ENCODE results near the gene ANKRD39. TPM values are rescaled to one million over a fixed set of nuclear protein-coding genes. Genes with fewer than 3 reads are reported as not detected.
"Not testable (repeated sequence)": the region's sequence is repeated elsewhere in the genome, so short reads cannot be mapped to it uniquely, and the experiment has no call there.

Gene ANKRD39
- polyA plus RNA-seq, 1 experiment = 8.1 TPM

DNA sequence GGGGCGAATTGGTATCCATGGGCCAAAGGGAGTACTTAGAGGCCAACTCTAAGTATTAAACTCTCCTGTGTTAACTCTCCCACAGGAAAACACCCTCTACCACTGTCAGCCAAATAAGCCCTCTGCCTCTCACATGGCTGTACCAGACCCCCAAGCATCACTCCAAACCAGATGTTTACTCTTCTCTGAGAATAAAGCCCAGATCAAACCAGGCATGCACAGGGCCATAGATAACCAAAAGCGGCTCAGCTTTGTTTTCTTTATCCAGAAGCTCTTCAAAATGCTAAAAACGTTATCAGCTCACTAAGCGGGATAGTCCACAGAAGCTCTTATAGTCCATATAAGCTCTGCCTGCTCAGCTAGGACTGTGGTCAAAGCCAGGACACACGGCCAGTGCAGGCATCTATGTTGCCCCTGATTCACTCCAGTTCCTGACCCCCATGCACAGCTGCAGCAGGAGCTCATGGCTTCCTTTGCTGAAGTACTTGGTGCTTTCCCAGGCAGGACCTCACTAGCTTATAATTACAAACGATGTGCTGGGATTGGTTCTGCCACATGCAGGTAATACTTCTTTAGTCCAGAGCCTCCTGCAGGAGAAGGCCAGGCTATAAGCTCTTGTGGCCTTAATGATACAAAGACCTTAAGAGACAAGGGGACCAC, 33.0 kb upstream of the ANKRD39 start:
- POLR2A ChIA-PET = interaction anchor here (0.6 kb wide), 2 partner anchors 359 to 1576 kb away, joined by 4 to 8 read pairs; no protein-coding TSS in a partner anchor
- TF ChIP-seq, protein P1, sequence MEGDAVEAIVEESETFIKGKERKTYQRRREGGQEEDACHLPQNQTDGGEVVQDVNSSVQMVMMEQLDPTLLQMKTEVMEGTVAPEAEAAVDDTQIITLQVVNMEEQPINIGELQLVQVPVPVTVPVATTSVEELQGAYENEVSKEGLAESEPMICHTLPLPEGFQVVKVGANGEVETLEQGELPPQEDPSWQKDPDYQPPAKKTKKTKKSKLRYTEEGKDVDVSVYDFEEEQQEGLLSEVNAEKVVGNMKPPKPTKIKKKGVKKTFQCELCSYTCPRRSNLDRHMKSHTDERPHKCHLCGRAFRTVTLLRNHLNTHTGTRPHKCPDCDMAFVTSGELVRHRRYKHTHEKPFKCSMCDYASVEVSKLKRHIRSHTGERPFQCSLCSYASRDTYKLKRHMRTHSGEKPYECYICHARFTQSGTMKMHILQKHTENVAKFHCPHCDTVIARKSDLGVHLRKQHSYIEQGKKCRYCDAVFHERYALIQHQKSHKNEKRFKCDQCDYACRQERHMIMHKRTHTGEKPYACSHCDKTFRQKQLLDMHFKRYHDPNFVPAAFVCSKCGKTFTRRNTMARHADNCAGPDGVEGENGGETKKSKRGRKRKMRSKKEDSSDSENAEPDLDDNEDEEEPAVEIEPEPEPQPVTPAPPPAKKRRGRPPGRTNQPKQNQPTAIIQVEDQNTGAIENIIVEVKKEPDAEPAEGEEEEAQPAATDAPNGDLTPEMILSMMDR (IDR thresholded peaks at IDR 0.05; ENCODE audit: insufficient read depth, low read depth, low read length) = no peak
- no peak overlapping the region for H3K4me3 ChIP-seq (ENCODE audit: low read depth, low read length)
- CTCF ChIA-PET = interaction anchor here (0.6 to 2.4 kb wide), 6 partner anchors 11 to 63 kb away, joined by 3 to 6 read pairs (median 4); partner anchors contain the start of gene ANKRD39
- no peaks in the 10 kb centered on the region for H3K27me3 ChIP-seq (ENCODE audit: control insufficient read depth, insufficient read depth, low read length)
- no peaks in the 10 kb centered on the region for H3K36me3 ChIP-seq (ENCODE audit: control insufficient read depth, insufficient read depth, low read length)
- no peak for DNase-seq (ENCODE audit: low read depth)

DNA sequence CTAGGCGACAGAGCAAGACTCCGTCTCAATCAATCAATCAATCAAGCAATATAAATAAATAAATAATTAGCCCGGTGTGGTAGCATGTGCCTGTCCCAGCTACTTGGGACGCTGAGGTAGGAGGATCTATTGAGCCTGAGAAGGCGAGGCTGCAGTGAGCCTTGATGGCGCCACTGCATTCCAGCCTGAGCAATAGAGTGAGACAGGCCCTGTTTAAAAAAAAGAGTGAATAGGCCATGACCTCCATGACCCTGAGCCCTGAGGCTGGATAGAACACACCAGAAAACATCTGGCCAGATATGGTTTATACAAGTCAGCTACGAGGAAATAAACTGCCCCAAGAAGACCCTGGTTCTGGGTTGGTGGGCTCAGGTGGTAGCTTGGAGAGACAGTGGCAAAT, 32.4 kb upstream of the ANKRD39 start:
- Histone ChIP-seq H3K27me3 (ENCODE audit: control insufficient read depth, insufficient read depth, low read length) (no peaks in the 10 kb centered on the region), H3K36me3 (ENCODE audit: control insufficient read depth, insufficient read depth, low read length) (no peaks in the 10 kb centered on the region), H3K4me3 (ENCODE audit: low read depth, low read length) (no peak overlapping the region)
- TF ChIP-seq, protein P1 (IDR thresholded peaks at IDR 0.05; ENCODE audit: insufficient read depth, low read depth, low read length) = no peak
- ChIA-PET POLR2A (no interaction called here), CTCF (interaction anchor here (0.8 to 2.4 kb wide), 2 partner anchors 10 to 32 kb away, joined by 3 to 6 read pairs; partner anchors contain the start of gene ANKRD39)
- DNase-seq (ENCODE audit: low read depth) = no peak

DNA sequence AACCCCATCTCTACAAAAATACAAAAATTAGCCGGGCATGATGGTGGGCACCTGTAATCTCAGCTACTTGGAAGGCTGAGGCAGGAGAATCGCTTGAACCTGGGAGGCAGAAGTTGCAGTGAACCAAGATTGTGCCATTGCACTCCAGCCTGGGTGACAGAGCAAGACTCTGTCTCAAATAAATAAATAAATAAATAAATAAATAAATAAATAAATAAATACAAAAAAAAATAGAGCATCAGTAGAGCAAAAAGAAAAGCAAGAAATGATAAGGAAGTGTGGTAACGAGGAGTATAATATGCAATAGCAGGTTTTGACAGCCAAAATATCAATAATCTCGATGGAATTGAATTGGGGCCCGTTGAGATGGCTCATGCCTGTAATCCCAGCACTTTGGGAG, 31.7 kb upstream of the ANKRD39 start:
- H3K27me3 ChIP-seq (ENCODE audit: control insufficient read depth, insufficient read depth, low read length); POLR2A ChIA-PET; H3K4me3 ChIP-seq (ENCODE audit: low read depth, low read length); H3K36me3 ChIP-seq (ENCODE audit: control insufficient read depth, insufficient read depth, low read length); DNase-seq (ENCODE audit: low read depth): not testable (repeated sequence)
- CTCF ChIA-PET = interaction anchor here (1.3 kb wide), 2 partner anchors 21 to 61 kb away, joined by 4 to 6 read pairs; no protein-coding TSS in a partner anchor

DNA sequence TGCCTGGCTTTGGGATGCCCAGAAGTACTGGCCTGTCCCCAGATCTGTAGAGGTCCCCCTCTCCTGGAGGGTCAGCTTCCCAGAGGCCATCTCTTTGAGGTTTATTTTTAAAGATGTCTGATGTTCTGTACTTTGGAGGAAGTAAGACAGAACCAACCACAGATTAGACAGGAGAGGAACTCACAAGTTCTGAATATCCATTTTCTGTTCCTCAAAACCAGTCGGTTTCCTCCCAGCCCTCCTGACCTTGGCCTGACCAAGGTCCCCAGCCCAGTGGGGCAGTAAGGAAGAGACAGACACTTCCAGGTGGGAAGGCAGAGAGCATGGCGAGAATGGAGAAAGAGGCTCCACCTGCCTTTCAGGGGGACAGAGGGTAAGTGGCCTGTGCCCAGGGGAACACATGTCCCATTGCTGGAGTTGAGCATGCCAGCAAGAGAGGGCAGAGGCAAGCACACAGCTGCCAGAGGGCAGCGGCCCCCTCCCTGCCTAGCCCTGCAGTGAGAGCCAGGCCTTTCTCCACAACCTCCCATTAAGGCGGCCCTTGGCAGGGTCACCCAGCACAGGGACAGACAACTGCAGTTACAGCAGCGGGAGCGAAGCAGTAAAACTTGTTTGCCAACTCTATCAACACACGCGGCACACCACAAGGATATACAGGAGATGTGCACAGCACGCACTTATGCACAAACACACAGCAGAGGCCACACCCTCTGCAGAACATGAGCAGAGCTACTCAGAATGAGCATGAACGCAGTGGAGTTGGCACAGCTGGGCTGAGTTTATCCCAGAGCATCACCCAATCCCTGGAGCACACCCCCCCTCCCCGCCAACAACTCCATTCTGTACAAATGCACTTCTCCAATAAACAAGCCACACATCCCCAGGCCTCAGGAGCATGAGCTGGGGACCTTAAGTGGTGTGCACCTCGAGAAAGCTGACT, 30.5 kb upstream of the ANKRD39 start:
- H3K4me3 ChIP-seq (ENCODE audit: low read depth, low read length) = no peak overlapping the region
- no peak for DNase-seq (ENCODE audit: low read depth)
- CTCF ChIA-PET = interaction anchor here (0.7 to 2.1 kb wide), 5 partner anchors 15 to 62 kb away, joined by 3 to 8 read pairs (median 4); partner anchors contain the start of gene ANKRD39
- no peaks in the 10 kb centered on the region for H3K36me3 ChIP-seq (ENCODE audit: control insufficient read depth, insufficient read depth, low read length)
- no peaks in the 10 kb centered on the region; the same call in 1 of the 2 replicates for H3K27me3 ChIP-seq (ENCODE audit: control insufficient read depth, insufficient read depth, low read length)
- POLR2A ChIA-PET = no interaction called here
- TF ChIP-seq, protein P1 (IDR thresholded peaks at IDR 0.05; ENCODE audit: insufficient read depth, low read depth, low read length) = no peak

DNA sequence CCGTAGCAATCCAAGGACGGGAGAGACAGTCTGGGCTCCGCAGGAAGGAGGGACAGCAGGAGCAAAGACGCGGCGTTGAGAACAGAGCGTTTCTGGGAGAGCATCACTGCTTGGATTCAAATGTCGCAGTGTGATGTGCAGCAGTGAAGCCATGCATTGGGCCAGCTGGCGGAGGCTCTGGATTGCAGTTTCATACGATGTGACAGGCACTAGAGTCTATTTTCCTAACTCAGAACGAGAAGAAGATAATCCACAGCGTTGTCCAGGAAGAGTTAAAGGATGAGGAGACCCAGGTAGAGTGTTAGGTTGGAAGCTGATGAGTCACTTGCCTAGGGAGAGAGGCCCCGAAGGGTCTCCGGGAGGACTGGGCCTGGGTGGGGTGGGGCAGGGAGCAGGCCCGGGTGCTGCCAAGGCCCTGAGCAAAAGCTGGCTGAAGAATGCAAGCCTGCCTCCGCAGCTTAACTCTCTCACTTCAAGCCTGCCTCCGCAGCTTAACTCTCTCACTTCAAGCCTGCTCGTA, 29.7 kb upstream of the ANKRD39 start:
- Histone ChIP-seq H3K27me3 (ENCODE audit: control insufficient read depth, insufficient read depth, low read length) (no peaks in the 10 kb centered on the region; the same call in 1 of the 2 replicates), H3K36me3 (ENCODE audit: control insufficient read depth, insufficient read depth, low read length) (no peaks in the 10 kb centered on the region), H3K4me3 (ENCODE audit: low read depth, low read length) (no peak overlapping the region)
- ChIA-PET POLR2A (no interaction called here), CTCF (interaction anchor here (0.7 to 2.1 kb wide), 2 partner anchors 29 to 30 kb away, joined by 3 to 8 read pairs; partner anchors contain the start of gene ANKRD39)
- DNase-seq (ENCODE audit: low read depth) = no peak
- TF ChIP-seq, protein P1 (IDR thresholded peaks at IDR 0.05; ENCODE audit: insufficient read depth, low read depth, low read length) = no peak
